ENCODE measurements around the gene CFTR.

The CFTR gene

GRCh38 chr7:117637937-117638336, 158.1 kb downstream of the CFTR start:
- TF ChIP-seq FOXP2 (optimal IDR thresholded peaks at IDR 0.05; ENCODE audit: borderline replicate concordance, extremely low read depth, extremely low read length, insufficient read depth) (no peak), SIN3A (IDR thresholded peaks at IDR 0.05; ENCODE audit: borderline replicate concordance, insufficient read depth, low read length) (no peak), TAF1 (IDR thresholded peaks at IDR 0.05; ENCODE audit: borderline replicate concordance, insufficient read depth, low read length) (no peak), REST (IDR thresholded peaks at IDR 0.05; ENCODE audit: insufficient read depth in 1 of 2, low read depth in 2 of 2, low read length in 2 of 2) (no peak), POLR2AphosphoS5 (IDR thresholded peaks at IDR 0.05; ENCODE audit: low read depth, low read length) (no peak)

GRCh38 chr7:117639966-117640365, 160.1 kb downstream of the CFTR start:
- TF ChIP-seq POLR2AphosphoS5 (IDR thresholded peaks at IDR 0.05; ENCODE audit: low read depth, low read length) (no peak), SIN3A (IDR thresholded peaks at IDR 0.05; ENCODE audit: borderline replicate concordance, insufficient read depth, low read length) (no peak), REST (IDR thresholded peaks at IDR 0.05; ENCODE audit: insufficient read depth in 1 of 2, low read depth in 2 of 2, low read length in 2 of 2) (no peak), FOXP2 (optimal IDR thresholded peaks at IDR 0.05; ENCODE audit: borderline replicate concordance, extremely low read depth, extremely low read length, insufficient read depth) (no peak), TAF1 (IDR thresholded peaks at IDR 0.05; ENCODE audit: borderline replicate concordance, insufficient read depth, low read length) (no peak)

- TF ChIP-seq REST (IDR thresholded peaks at IDR 0.05; ENCODE audit: insufficient read depth in 1 of 2, low read depth in 2 of 2, low read length in 2 of 2), result no peak
- no peak for TF ChIP-seq SIN3A (IDR thresholded peaks at IDR 0.05; ENCODE audit: borderline replicate concordance, insufficient read depth, low read length)
- TF ChIP-seq FOXP2 (optimal IDR thresholded peaks at IDR 0.05; ENCODE audit: borderline replicate concordance, extremely low read depth, extremely low read length, insufficient read depth), result no peak
- no peak for TF ChIP-seq POLR2AphosphoS5 (IDR thresholded peaks at IDR 0.05; ENCODE audit: low read depth, low read length)
- TF ChIP-seq TAF1 (IDR thresholded peaks at IDR 0.05; ENCODE audit: borderline replicate concordance, insufficient read depth, low read length), result no peak
Observed at GRCh38 chr7:117640465-117640864, 160.6 kb downstream of the CFTR start.

- TF ChIP-seq REST (IDR thresholded peaks at IDR 0.05; ENCODE audit: insufficient read depth in 1 of 2, low read depth in 2 of 2, low read length in 2 of 2) (no peak), SIN3A (IDR thresholded peaks at IDR 0.05; ENCODE audit: borderline replicate concordance, insufficient read depth, low read length) (no peak)
Observed at GRCh38 chr7:117645481-117646165, 165.8 kb downstream of the CFTR start.
